SW 1271 (cell line): ENCODE measurements around the gene CCND3.

Source experiments
- DNase-seq, 2 experiments: peaks; one replicate each; lab custom pipeline; 2025; lab: John Stamatoyannopoulos, UW

CCND3 gene

DNA sequence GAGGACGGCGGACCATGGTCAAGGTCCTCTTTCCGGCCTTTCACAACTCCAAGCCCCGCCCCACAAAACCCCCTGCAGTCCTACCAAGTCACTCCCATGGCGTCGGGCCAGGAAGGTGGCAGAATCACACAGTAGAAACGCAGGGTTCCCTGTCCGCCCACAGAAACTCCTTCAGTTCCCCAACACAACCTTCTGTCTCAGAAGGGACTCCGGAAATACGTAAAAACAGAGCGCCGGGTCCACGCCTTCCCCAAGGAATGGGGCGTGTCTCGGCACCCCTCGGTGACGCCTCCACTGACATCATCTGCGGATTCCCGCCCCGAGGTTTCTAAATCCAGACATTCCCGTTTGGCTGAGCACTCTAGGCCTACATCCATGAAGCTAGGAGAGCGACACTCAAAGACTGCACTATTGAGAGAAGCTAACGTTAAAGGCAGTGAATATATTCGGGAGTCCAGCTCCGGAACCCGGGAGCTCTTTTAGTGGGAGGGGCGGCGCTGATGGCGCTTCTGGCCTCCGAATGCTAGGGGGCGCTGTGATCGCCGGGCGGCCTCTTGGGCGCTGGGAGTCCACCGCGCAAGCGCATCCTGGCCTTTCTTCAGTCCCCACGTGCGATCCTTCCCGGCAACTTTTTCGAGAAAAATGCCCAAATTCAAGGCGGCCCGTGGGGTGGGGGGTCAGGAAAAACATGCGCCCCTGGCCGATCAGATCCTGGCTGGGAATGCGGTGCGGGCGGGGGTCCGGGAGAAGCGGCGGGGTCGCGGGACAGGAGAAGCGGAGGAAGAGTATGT is 20.5 kb downstream of the CCND3 start, which contains the start of the genes BYSL and MED20:
TSS of gene BYSL (plus strand) at position 579 of the 791 bp plus-strand sequence. CDS start at position 643, 64 bp downstream.
TSS of gene MED20 (minus strand) at position 219 of the 791 bp plus-strand sequence. CDS start at position 98, 121 bp downstream.
- peak; percentile 97 for DNase-seq

DNA sequence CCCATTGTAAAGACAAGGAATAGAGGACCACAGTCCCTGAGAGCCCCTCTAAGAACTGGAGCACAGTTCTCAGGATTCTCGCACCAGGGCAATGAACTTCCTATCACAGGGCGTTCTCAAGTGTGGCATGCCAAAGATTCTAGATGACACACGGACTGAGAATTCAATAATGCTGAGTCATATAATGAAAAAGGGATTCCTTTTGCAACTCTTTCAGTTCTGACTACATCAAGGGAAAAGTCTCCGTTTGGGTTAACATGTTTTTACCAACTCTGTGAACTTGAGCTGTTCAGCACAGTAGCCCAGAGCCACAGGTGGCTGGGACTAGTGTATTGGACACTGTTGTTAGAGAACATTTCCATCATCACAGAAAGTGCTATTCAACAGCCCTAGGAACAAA is 24.1 kb downstream of the CCND3 start:
- DNase-seq = peak; percentile 79 to 95

DNA sequence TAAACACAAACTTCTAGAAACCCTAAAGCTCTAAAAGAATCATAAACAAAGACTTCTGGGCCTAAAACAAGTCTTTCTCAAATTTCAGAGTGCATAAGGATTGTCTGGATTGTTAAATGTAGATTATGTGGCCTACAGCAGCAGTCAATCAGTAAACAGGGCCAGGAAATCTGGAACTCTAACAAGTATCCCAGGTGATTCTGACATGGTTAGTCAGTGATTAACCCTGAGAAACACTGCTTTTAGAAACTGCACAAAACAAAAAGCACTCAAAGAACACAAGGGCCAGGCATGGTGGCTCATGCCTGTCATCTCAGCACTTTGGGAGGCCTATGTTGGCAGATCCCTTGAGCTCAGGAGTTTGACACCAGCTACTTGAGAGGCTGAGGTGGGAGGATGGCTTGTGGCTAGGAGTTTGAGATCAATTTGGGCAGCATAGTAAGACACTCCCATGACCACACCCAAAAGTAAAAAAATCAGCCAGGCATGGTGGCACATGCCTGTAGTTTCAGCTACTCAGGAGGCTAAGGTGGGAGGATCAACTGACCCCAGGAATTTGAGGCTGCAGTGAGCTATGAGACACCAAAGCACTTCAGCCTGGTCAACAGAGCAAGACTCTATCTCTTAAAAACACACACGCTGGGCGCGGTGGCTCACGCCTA is 26.6 kb downstream of the CCND3 start:
- no peak for DNase-seq

DNA sequence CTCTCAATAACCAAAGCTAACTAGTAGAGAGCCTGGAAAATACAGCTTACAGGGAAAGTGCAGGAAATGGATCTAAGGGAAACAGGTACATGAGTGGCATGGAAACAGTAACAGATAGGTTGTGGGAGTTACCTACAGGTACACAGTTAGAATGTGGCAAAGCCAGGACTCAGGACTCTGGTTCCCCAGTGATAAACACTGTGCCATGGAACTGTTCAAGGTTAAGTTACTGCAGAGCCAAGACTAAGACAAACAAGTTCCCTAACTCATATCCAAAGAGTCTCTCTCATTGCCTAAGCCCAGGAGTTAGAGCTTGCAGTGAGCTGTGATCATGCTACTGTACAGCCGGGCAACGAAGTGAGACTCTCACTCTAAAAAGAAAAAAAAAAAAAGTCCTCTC is 27.3 kb downstream of the CCND3 start:
- no peak for DNase-seq

DNA sequence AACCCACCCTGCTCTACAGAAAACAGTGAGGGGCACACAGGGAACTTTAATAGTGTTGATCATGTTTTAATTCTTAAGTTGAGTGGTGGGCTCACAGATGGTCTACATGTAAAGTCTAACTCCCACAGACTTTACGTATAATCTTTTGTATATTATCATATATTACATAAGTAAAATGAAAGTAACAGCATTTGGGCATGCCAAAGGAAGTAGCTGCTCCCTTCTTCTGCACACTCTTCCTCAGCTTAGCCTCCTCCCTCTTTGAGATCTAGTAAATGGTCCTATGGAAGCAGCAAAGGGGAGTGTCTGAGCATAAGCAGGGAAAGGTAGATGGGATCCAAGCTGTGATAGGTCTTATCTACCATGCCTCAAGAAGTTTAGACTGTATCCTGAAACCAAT is 31.9 kb downstream of the CCND3 start:
- DNase-seq = no peak

DNA sequence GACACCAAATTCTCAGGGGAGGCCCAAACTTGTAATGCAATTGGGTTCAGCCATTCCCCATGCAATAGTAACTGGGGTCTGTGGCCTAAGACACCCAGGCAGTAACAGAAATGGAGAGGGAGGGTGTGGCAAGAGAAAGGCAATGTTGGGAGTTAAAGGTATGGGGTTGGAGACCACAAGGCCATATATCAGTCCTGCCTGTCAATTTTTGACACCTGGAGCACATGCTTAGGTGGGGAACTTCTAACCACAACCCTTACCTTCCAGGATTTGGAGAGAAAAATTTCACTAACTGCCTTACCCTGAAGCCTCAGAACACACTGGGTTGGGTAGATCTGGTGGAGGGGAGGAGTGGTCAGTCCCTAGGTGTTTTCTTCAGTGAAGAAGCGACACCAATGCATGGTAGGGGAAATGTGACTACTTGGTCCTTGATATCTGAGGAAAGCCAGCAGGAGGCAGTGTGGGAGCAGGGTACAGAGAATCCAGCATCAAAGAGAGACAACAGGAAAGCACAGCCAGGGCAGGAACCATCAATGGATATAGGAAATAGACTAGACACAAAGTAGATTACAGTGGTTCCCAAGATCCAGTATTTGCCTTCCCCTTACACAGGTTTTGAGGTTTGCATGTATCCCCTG is 39.6 kb downstream of the CCND3 start:
- no peak for DNase-seq

- no peak for DNase-seq
These were observed 40.7 kb downstream of the CCND3 start for GRCh38 chr6:41900861-41901260.

DNA sequence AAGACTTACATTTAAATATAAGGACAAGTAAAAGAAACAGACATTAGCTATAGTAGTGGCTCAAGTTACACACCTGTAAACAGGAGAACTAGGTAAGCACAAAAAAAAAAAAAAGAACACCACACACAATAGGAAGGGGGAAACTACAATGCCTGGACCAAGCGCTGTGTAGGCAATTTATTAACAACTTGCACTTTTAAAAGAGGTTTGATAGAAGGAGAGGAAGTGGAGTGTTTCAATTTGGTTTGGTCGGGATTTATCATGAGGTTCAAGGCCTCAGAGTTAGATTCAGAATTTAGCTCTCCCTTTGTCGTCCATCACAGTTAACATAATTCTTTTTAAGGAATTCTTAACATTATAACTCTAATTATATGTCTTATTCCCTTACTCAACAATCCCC is 45.3 kb downstream of the CCND3 start:
- DNase-seq = no peak

- peak; percentile 58 to 97 for DNase-seq
These were observed 46.0 kb downstream of the CCND3 start, which contains the start of gene USP49 for GRCh38 chr6:41895300-41896233. TSS of gene USP49 (minus strand) at chr6:41895375. CDS start at chr6:41806983, 88,392 bp downstream.

DNA sequence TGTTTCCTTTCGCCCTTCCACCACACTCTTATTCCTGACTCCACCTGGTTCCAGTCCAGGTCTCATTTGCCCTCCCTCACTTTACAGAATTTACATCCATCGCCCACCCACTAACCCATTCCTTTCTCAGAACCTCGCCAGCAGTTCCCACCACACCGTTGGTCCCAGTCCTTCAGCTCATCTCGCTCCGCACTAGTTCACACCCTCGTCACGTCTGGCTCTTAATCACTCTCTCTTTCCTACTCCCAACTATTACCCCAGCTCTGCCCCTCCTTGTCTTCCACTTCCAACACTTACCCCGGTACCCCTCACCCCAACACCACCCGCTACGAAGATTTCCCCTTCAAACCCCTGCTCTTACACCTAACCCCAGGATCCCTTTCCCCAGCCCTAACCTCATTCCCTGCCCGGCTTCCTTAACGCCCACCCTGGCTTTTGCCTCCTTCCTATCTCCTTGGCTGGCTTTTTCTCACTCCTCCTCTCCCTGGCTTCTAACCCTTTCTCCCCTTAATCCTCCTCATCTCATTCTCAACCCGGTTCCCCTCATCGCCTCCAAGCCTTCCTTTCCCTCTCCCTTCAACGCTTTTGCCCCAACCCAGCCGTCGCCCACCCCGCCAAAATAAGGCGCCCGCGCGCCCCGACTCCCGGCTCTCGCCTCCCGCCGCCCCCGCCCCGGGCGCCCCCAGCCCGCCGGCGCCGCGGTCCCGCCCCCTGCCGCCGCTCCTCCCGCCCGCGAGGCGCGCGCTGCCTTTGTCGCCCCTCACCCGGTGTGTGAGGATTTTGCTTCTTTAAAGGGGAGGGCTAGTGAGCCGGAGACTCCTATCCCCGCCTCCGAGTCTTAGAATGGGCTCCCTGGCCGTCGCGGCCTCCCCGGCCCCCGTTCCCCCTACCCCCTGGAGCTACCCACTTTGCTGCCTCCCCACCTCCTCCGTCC is 47.0 kb downstream of the CCND3 start:
- DNase-seq = no peak

- no peak for DNase-seq
These were observed 48.6 kb downstream of the CCND3 start for GRCh38 chr6:41892921-41893564.

DNA sequence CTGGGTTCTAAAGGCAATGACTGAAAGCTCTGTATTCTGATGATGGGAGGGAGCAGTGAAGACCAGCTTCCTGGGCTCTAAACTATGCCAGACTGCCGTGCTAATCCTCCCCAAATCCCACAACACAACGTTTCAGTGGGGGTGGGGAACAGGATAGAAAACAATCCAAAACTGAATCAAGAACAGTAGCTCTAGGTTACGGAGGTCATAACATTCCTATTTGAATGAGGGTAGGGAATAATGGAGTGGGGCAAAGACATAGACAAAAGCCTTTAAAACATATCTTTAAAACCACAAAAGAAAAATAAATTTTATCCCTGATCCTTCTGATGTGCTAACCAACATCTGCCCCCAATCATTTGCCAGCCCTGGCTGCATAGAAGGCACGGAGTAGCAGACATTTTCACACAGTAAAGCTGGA is 54.3 kb downstream of the CCND3 start:
- DNase-seq = no peak

DNA sequence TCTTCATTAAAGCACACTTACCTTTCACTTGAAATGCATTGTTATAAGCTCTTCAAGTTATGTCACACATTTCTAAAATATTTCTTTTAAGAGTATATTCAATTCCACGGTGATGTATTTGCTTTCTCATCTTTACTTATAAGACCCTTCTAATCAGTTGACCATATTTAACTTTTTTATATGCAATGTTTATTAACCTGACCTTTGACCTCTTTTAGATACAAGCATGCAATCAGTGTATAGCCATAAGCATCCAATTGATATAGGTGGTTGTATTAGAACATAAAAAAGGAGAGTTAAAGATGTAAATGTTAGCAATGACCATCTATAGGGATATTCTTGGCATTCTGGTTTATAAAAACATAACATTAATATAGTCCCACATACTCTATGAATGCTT is 55.7 kb downstream of the CCND3 start:
- no peak for DNase-seq

DNA sequence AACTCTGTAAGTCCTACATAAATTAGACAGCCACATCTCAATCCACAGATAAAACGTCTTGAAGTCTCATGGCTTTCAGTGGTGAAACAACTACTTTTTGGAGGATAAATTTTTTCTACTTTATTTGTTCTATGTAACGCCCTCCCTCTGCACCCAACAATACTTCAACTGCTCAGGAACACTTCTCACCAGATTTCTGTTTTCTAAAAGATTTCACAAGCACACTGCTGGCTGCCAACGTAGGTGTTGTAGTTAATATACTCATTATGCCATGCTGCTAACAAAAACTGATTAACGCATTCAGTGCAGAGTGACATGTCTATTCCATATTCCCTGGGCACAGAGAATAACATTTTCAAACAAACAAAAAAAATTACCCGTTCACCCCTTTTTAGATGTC is 56.7 kb downstream of the CCND3 start:
- no peak for DNase-seq
